GM12892 (cell line): ENCODE results near the gene CFAP107.

Experiments
- POLR2A ChIP-seq: IDR thresholded peaks from 2 replicates; pipeline ENCODE4 v1.6.1; 2011; ENCODE audit warnings: low read depth, low read length, control low read depth
- POLR2AphosphoS5 ChIP-seq: IDR thresholded peaks from 2 replicates; pipeline ENCODE4 v1.6.1; 2011; ENCODE audit warnings: low read depth, low read length, control low read depth

DNA sequence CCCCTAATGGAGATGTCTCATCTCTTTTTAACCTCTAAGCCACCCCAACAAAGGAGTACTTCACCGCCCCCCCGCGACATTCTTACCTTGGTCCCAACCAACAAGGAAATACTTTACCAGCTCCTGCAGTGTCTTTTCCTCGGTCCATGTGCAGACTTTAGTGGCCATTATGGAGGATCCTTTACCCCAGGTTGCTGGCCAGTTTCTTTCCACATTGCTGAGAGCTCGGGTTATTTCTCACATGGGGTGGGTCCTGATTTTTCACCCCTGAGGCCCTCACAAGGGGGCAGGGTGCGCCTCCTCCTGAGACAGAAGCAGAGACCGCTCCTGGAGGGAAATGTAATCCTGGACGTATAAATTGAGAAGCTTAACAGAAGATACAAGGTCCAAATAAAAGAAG is 33.1 kb upstream of the CFAP107 start:
- TF ChIP-seq POLR2AphosphoS5 (no peak), POLR2A (no peak)
